NB4 (cell line): ENCODE measurements around the gene ZNF91.

ENCODE experiments used
- CTCF ChIP-seq: IDR thresholded peaks from one replicate; pipeline ENCODE4 v1.5.1; 2012; ENCODE audit warnings: low read depth, low read length
- MYC ChIP-seq: IDR thresholded peaks from 2 replicates; pipeline ENCODE4 v1.6.1; 2011; ENCODE audit warnings: low read depth, low read length
- POLR2A ChIP-seq: IDR thresholded peaks from 2 replicates; pipeline ENCODE4 v1.6.1; 2011; ENCODE audit warnings: mild to moderate bottlenecking; ENCODE audit not compliant: insufficient read length; ENCODE audit errors: extremely low read depth

- no peak for TF ChIP-seq MYC
- no peak for TF ChIP-seq CTCF
- TF ChIP-seq POLR2A = no peak
Measured at GRCh38 chr19:23366437-23366836, 28.8 kb downstream of the ZNF91 start.
